ENCODE data around the gene KCNA5.

The KCNA5 gene

GRCh38 chr12:5051913-5052312, 8.2 kb downstream of the KCNA5 start:
- Mint-ChIP-seq H3K4me3 (no peak overlapping the region), H3K27ac (no peak overlapping the region), H3K9me3 (no peaks in the 10 kb centered on the region), H3K36me3 (ENCODE audit: low read depth) (no peaks in the 10 kb centered on the region), H3K27me3 (ENCODE audit: low read depth) (peaks cover 32% of the 10 kb centered on the region), H3K4me1 (peaks cover 21% of the 10 kb centered on the region)
- TF ChIP-seq CTCF (IDR thresholded peaks at IDR 0.05; ENCODE audit: unreplicated experiment in 3 of 3) = no peak

GRCh38 chr12:5052348-5052747, 8.7 kb downstream of the KCNA5 start:
- no peak for TF ChIP-seq CTCF (IDR thresholded peaks at IDR 0.05; ENCODE audit: unreplicated experiment in 3 of 3)
- Mint-ChIP-seq H3K4me1 (peaks cover 16% of the 10 kb centered on the region), H3K9me3 (no peaks in the 10 kb centered on the region), H3K27me3 (ENCODE audit: low read depth) (peaks cover 30% of the 10 kb centered on the region), H3K4me3 (no peak overlapping the region), H3K36me3 (ENCODE audit: low read depth) (no peaks in the 10 kb centered on the region), H3K27ac (no peak overlapping the region)

GRCh38 chr12:5059358-5059757, 15.7 kb downstream of the KCNA5 start:
- H3K9me3 Mint-ChIP-seq = no peaks in the 10 kb centered on the region
- peaks cover 20% of the 10 kb centered on the region for H3K4me1 Mint-ChIP-seq
- H3K27me3 Mint-ChIP-seq (ENCODE audit: low read depth) = peaks cover 25% of the 10 kb centered on the region
- TF ChIP-seq CTCF (IDR thresholded peaks at IDR 0.05; ENCODE audit: unreplicated experiment in 3 of 3) = no peak
- H3K4me3 Mint-ChIP-seq = no peak overlapping the region
- no peak overlapping the region for H3K27ac Mint-ChIP-seq
- no peaks in the 10 kb centered on the region for H3K36me3 Mint-ChIP-seq (ENCODE audit: low read depth)

GRCh38 chr12:5060958-5061357, 17.3 kb downstream of the KCNA5 start:
- Mint-ChIP-seq H3K9me3 (no peaks in the 10 kb centered on the region), H3K27me3 (ENCODE audit: low read depth) (peaks cover 21% of the 10 kb centered on the region), H3K27ac (no peak overlapping the region), H3K4me3 (no peak overlapping the region), H3K4me1 (peaks cover 20% of the 10 kb centered on the region), H3K36me3 (ENCODE audit: low read depth) (no peaks in the 10 kb centered on the region)
- no peak for TF ChIP-seq CTCF (IDR thresholded peaks at IDR 0.05; ENCODE audit: unreplicated experiment in 3 of 3)

- H3K27me3 Mint-ChIP-seq (ENCODE audit: low read depth) = peaks cover 14% of the 10 kb centered on the region
These were observed 19.5 kb downstream of the KCNA5 start for GRCh38 chr12:5063149-5063548.

More at GRCh38 chr12:5063149-5063548, 19.5 kb downstream of the KCNA5 start:
- no peak for TF ChIP-seq CTCF (IDR thresholded peaks at IDR 0.05; ENCODE audit: unreplicated experiment in 3 of 3)
- peaks cover 20% of the 10 kb centered on the region for H3K4me1 Mint-ChIP-seq
- H3K36me3 Mint-ChIP-seq (ENCODE audit: low read depth) = no peaks in the 10 kb centered on the region
- no peak overlapping the region for H3K4me3 Mint-ChIP-seq
- H3K9me3 Mint-ChIP-seq = no peaks in the 10 kb centered on the region
- H3K27ac Mint-ChIP-seq = no peak overlapping the region
